ENCODE results near the gene MYO9B.
A peak's percentile ranks its signal among the peaks of the same experiment; 100 is the strongest.
"Not testable (repeated sequence)": the region's sequence is repeated elsewhere in the genome, so short reads cannot be mapped to it uniquely, and the experiment has no call there.

Gene MYO9B

GRCh38 chr19:17125728-17126677 is 50.4 kb downstream of the MYO9B start:
- DNase-seq (ENCODE audit: low spot score in 2 of 2) = peak; percentile 67 to 68

GRCh38 chr19:17127671-17128070 is 52.1 kb downstream of the MYO9B start:
- peak overlapping the region; percentile 70 for H3K27ac Mint-ChIP-seq
- peaks cover 8% of the 10 kb centered on the region for H3K36me3 Mint-ChIP-seq
- peaks cover 34% of the 10 kb centered on the region for H3K4me1 Mint-ChIP-seq
- no peaks in the 10 kb centered on the region for H3K27me3 Mint-ChIP-seq
- H3K9me3 Mint-ChIP-seq = no peaks in the 10 kb centered on the region
- peak overlapping the region; percentile 39 for H3K4me3 Mint-ChIP-seq
- ATAC-seq (ENCODE audit: low read depth) = no peak
- DNase-seq (ENCODE audit: low spot score in 2 of 2) = no peak

More at GRCh38 chr19:17125728-17126677, 50.4 kb downstream of the MYO9B start:
- Mint-ChIP-seq H3K4me1 (peaks cover 38% of the 10 kb centered on the region), H3K4me3 (peak overlapping the region; percentile 86), H3K27ac (peak overlapping the region; percentile 93), H3K27me3 (no peaks in the 10 kb centered on the region), H3K36me3 (peaks cover 12% of the 10 kb centered on the region), H3K9me3 (no peaks in the 10 kb centered on the region)
- peak; percentile 94 for ATAC-seq (ENCODE audit: low read depth)

DNA sequence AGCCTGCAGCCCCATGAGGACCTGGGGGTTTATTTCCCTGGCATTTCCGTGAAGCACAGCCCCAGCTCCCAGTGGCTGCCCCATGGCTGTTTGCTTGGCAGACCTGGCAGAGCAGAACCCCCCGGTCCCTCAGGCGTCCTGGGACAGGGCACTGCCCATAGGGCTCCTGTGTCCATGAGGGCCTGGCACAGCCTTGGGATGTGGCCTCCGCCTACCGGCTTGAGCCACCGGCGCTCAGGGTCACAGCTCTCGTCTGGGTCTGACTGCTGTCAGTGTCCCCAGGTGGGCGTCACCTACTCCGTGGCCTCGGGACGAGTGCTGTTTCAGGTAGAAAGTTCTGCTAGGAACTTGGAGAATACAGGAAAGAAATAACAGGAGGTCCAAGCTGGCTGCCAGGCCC is 52.8 kb downstream of the MYO9B start:
- no peak overlapping the region for H3K4me3 Mint-ChIP-seq

GRCh38 chr19:17128820-17129219 is 53.2 kb downstream of the MYO9B start:
- Mint-ChIP-seq H3K9me3 (no peaks in the 10 kb centered on the region), H3K4me1 (peaks cover 40% of the 10 kb centered on the region), H3K27ac (no peak overlapping the region), H3K4me3 (no peak overlapping the region), H3K36me3 (peaks cover 8% of the 10 kb centered on the region), H3K27me3 (no peaks in the 10 kb centered on the region)
- DNase-seq (ENCODE audit: low spot score in 2 of 2) (no peak), ATAC-seq (ENCODE audit: low read depth) (no peak)

More for the DNA sequence above, 52.8 kb downstream of the MYO9B start:
- DNase-seq (ENCODE audit: low spot score in 2 of 2) (no peak), ATAC-seq (ENCODE audit: low read depth) (no peak)
- H3K36me3 Mint-ChIP-seq = peaks cover 6% of the 10 kb centered on the region
- no peaks in the 10 kb centered on the region for H3K27me3 Mint-ChIP-seq
- H3K9me3 Mint-ChIP-seq = no peaks in the 10 kb centered on the region
- H3K4me1 Mint-ChIP-seq = peaks cover 37% of the 10 kb centered on the region
- no peak overlapping the region for H3K27ac Mint-ChIP-seq

DNA sequence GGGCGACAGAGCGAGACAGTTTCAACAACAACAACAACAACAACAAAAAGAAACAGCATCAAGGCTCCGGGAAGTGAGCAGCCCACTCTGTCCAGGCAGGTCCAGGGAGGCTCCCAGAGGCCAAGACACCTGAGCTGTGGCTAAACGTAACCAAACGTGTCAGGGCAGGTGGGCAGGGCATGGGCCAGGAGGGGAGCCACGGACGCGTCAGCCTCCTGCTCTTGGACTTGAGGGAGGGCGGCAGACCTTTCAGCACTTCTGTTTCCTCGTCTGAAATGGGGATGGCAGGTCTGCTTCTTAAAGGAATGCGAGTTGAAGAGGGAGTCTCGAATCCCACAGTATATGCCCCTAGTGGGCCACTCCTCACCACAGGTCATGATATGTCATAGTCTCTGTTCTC is 53.8 kb downstream of the MYO9B start:
- Mint-ChIP-seq H3K27me3 (no peaks in the 10 kb centered on the region), H3K4me3 (no peak overlapping the region), H3K36me3 (peaks cover 6% of the 10 kb centered on the region), H3K9me3 (no peaks in the 10 kb centered on the region), H3K4me1 (peaks cover 42% of the 10 kb centered on the region), H3K27ac (no peak overlapping the region)
- DNase-seq (ENCODE audit: low spot score in 2 of 2) (no peak), ATAC-seq (ENCODE audit: low read depth) (no peak)

- H3K4me3 Mint-ChIP-seq = peak overlapping the region; percentile 70
- peaks cover 31% of the 10 kb centered on the region for H3K4me1 Mint-ChIP-seq
- peak; percentile 57 to 68 for DNase-seq (ENCODE audit: low spot score in 2 of 2)
- no peaks in the 10 kb centered on the region for H3K9me3 Mint-ChIP-seq
- H3K27me3 Mint-ChIP-seq = no peaks in the 10 kb centered on the region
- H3K36me3 Mint-ChIP-seq = peaks cover 5% of the 10 kb centered on the region
- H3K27ac Mint-ChIP-seq = peak overlapping the region; percentile 75
- ATAC-seq (ENCODE audit: low read depth) = peak; percentile 92
Measured at GRCh38 chr19:17135001-17135853, 59.6 kb downstream of the MYO9B start.

GRCh38 chr19:17136021-17136420 is 60.4 kb downstream of the MYO9B start:
- peaks cover 5% of the 10 kb centered on the region for H3K36me3 Mint-ChIP-seq
- H3K27me3 Mint-ChIP-seq = no peaks in the 10 kb centered on the region
- no peak overlapping the region for H3K4me3 Mint-ChIP-seq
- H3K4me1 Mint-ChIP-seq = peaks cover 27% of the 10 kb centered on the region
- no peak for ATAC-seq (ENCODE audit: low read depth)
- no peaks in the 10 kb centered on the region for H3K9me3 Mint-ChIP-seq
- H3K27ac Mint-ChIP-seq = peak overlapping the region; percentile 75
- DNase-seq (ENCODE audit: low spot score in 2 of 2) = no peak

DNA sequence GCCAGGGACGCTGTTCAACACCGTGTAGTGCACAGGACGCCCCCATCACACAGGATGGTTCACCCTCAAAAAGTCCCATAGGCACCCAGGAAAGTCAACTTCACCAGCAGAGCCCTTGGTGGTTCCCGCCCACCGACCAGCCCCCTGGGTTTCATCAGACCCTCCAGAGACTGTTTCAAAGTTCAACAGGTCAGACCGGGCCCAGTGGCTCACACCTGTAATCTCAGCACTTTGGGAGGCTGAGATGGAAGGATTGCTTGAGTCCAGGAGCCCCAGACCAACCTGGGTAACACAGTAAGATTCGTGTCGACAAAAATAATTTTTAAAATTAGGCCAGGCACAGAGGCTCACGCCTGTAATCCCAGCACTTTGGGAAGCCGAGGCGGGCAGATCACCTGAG is 61.0 kb downstream of the MYO9B start:
- H3K36me3 Mint-ChIP-seq = peaks cover 8% of the 10 kb centered on the region
- DNase-seq (ENCODE audit: low spot score in 2 of 2) (no peak), ATAC-seq (ENCODE audit: low read depth) (no peak)
- H3K27ac Mint-ChIP-seq = no peak overlapping the region
- peaks cover 28% of the 10 kb centered on the region for H3K4me1 Mint-ChIP-seq
- H3K9me3 Mint-ChIP-seq = no peaks in the 10 kb centered on the region
- no peaks in the 10 kb centered on the region for H3K27me3 Mint-ChIP-seq
- no peak overlapping the region for H3K4me3 Mint-ChIP-seq

DNA sequence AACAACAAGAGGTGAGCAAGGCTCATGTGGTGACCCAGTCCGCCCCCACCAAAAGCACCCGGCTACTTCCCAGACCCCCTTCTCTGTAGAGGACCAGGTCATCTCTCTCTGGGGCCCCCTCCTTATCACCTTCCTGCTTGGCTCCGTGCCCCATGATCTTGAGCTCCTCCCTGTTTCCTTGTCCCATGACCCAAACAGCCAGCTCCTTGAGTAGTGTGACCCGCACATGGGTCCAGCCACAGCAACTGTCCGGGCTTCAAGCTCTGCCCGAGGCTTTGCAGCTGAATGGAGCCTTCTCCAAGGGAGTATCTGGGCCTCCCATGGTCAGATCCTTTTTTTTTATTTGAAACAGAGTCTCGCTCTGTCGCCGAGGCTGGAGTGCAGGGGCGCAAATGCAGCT is 61.8 kb downstream of the MYO9B start:
- Mint-ChIP-seq H3K36me3 (peaks cover 8% of the 10 kb centered on the region), H3K27ac (peak overlapping the region; percentile 38), H3K9me3 (no peaks in the 10 kb centered on the region), H3K4me3 (no peak overlapping the region), H3K4me1 (peaks cover 28% of the 10 kb centered on the region), H3K27me3 (no peaks in the 10 kb centered on the region)
- ATAC-seq (ENCODE audit: low read depth) (no peak), DNase-seq (ENCODE audit: low spot score in 2 of 2) (no peak)

DNA sequence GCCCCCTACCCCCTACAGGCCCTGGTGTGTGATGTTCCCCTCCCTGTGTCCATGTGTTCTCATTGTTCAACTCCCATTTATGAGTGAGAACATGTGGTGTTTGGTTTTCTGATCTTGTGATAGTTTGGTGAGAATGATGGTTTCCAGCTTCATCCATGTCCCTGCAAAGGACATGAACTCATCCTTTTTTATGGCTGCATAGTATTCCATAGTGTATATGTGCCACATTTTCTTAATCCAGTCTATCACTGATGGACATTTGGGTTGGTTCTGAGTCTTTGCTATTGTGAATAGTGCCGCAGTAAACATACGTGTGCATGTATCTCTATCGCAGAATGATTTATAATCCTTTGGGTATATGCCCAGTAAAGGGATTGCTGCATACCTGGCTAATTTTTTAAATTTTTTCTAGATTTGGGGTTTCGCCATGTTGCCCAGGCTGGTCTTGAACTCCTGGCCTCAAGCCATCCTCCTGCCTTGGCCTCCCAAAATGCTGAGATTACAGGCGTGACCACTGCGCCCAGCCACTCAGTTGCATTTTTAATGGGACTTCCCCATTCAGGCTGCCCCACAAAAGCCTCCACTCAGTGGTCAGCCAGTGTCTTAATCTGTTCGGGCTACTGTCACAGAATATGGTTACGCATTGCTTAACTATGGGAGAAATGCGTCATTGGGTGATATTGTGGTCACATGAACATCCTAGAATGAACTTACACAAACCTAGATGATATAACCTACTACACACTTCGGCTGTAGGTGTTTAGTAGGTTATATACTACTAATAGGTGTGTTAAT is 62.7 kb downstream of the MYO9B start:
- H3K9me3 Mint-ChIP-seq; H3K27me3 Mint-ChIP-seq; H3K4me3 Mint-ChIP-seq; H3K27ac Mint-ChIP-seq; ATAC-seq (ENCODE audit: low read depth); DNase-seq (ENCODE audit: low spot score in 2 of 2): not testable (repeated sequence)
- Mint-ChIP-seq H3K36me3 (peaks cover 11% of the 10 kb centered on the region), H3K4me1 (peaks cover 26% of the 10 kb centered on the region)

DNA sequence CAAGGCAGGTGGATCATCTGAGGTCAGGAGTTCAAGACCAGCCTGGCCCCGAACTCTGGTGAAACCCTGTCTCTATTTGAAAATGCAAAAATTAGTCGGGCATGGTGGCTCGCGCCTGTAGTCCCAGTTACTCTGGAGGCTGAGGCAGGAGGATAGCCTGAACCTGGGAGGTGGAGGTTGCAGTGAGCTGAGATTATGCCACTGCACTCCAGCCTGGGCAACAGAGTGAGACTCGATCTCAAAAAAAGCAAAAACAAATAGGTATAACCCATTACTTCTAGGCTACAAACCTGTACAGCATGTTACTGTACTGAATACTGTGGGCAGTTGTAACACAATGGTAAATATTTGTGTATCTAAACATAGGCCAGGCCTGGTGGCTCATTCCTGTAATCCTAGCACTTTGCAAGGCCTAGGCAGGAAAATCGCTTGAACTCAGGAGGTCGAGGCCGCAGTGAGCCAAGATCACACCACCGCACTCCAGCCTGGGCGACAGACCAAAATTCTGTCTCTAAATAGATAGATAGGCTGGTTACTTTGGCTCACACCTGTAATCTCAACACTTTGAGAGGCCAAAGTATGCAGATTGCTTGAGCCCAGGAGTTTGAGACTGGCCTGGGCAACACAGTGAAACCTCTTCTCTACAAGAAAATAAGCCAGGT is 63.5 kb downstream of the MYO9B start:
- H3K9me3 Mint-ChIP-seq = no peaks in the 10 kb centered on the region
- no peak overlapping the region for H3K4me3 Mint-ChIP-seq
- no peak for DNase-seq (ENCODE audit: low spot score in 2 of 2)
- H3K36me3 Mint-ChIP-seq = peaks cover 10% of the 10 kb centered on the region
- ATAC-seq (ENCODE audit: low read depth) = no peak
- H3K27ac Mint-ChIP-seq = no peak overlapping the region
- H3K4me1 Mint-ChIP-seq = peaks cover 19% of the 10 kb centered on the region
- H3K27me3 Mint-ChIP-seq = no peaks in the 10 kb centered on the region

DNA sequence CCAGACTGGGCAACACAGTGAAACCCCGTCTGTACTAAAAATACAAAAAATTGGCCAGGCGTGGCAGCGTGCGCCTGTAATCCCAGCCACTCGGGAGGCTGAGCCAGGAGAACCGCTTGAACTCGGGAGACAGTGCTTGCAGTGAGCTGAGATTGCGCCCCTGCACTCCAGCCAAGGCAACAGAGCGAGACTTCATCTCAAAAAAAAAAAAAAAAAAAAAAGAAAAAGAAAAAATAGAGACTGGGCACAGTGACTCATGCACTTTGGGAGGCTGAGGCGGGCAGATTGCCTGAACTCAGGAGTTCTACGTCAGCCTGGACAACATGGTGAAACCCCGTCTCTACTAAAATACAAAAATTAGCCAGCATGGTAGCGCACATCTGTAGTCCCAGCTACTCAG is 69.2 kb downstream of the MYO9B start:
- H3K27me3 Mint-ChIP-seq; H3K27ac Mint-ChIP-seq; ATAC-seq (ENCODE audit: low read depth); DNase-seq (ENCODE audit: low spot score in 2 of 2); H3K4me1 Mint-ChIP-seq; H3K4me3 Mint-ChIP-seq; H3K9me3 Mint-ChIP-seq: not testable (repeated sequence)
- H3K36me3 Mint-ChIP-seq = peaks cover 17% of the 10 kb centered on the region
